K562 (cell line): ENCODE results near the gene HDLBP. TPM values are rescaled to one million over a fixed set of nuclear protein-coding genes. Genes with fewer than 3 reads are reported as not detected.
A peak's percentile ranks its signal among the peaks of the same experiment; 100 is the strongest.

ENCODE experiments used
- ARID3A ChIP-seq: IDR thresholded peaks from 2 replicates; pipeline ENCODE4 v1.6.1; 2012; ENCODE audit warnings: low read depth, low read length, improper control_type of control experiment, borderline replicate concordance
- CHCHD3 ChIP-seq: fragments of 250-450 bp; sonication (Bioruptor Pico); IDR thresholded peaks from 2 replicates; pipeline ENCODE4 v2.1.2; 2022; ENCODE audit warnings: mild to moderate bottlenecking
- E2F6 ChIP-seq, 2 experiments: IDR thresholded peaks; 2 replicates each; pipeline ENCODE4 v1.6.1; 2011; ENCODE audit warnings: borderline replicate concordance in 1 of 2, control low read depth in 1 of 2, low read depth in 1 of 2, low read length in 1 of 2, mild to moderate bottlenecking in 1 of 2, mixed read lengths in 1 of 2, moderate library complexity in 1 of 2; ENCODE audit not compliant: insufficient read depth in 1 of 2, insufficient read length in 1 of 2, poor library complexity in 1 of 2, severe bottlenecking in 1 of 2; ENCODE audit errors: extremely low read depth in 1 of 2
- FOXM1 ChIP-seq, 2 experiments: fragments of 450-650 bp in 1 of 2; sonication (generic) in 1 of 2; formaldehyde crosslinking in 1 of 2; IDR thresholded peaks; 2 replicates each; pipeline versions ENCODE4 v1.6.1 to v1.9.0; 2017 to 2022; ENCODE audit warnings: low read depth in 2 of 2, mild to moderate bottlenecking in 2 of 2, missing genetic modification reagents in 1 of 2, moderate library complexity in 1 of 2
- MAFK ChIP-seq: IDR thresholded peaks from 2 replicates; pipeline ENCODE4 v1.6.1; 2011; ENCODE audit warnings: low read length, improper control_type of control experiment
- MAZ ChIP-seq, 2 experiments: fragments of 450-650 bp in 1 of 2; sonication (generic) in 1 of 2; formaldehyde crosslinking; IDR thresholded peaks in 1 of 2; conservative IDR thresholded peaks in 1 of 2; 2 replicates each; pipeline versions ENCODE4 v1.4.0 to v1.5.0; 2020; ENCODE audit warnings: mild to moderate bottlenecking in 1 of 2, missing genetic modification reagents in 1 of 2
- MEIS2 ChIP-seq: fragments of 450-650 bp; IDR thresholded peaks from 2 replicates; pipeline ENCODE4 v1.6.1; 2014; ENCODE audit warnings: mild to moderate bottlenecking; ENCODE audit not compliant: partially characterized antibody
- NFRKB ChIP-seq: fragments of 450-650 bp; IDR thresholded peaks from 2 replicates; pipeline ENCODE4 v1.6.1; 2016; ENCODE audit warnings: low read depth
- PHB ChIP-seq: fragments of 250-450 bp; sonication (Bioruptor Pico); IDR thresholded peaks from 2 replicates; pipeline ENCODE4 v1.5.0; 2021
- PYGO2 ChIP-seq: fragments of 450-650 bp; IDR thresholded peaks from 2 replicates; pipeline ENCODE4 v1.6.1; 2016; ENCODE audit warnings: mild to moderate bottlenecking, missing genetic modification characterization, moderate library complexity, missing compliant biosample characterization
- RBFOX2 ChIP-seq: fragments of 200-400 bp; formaldehyde crosslinking; IDR thresholded peaks from 2 replicates; pipeline ENCODE4 v1.6.1; 2017; ENCODE audit warnings: low read depth, mild to moderate bottlenecking, low read length, moderate library complexity
- THAP12 ChIP-seq: fragments of 250-450 bp; sonication (Bioruptor Pico); IDR thresholded peaks from 2 replicates; pipeline ENCODE4 v1.9.0; 2021; ENCODE audit warnings: mild to moderate bottlenecking, inconsistent platforms
- TRIM25 ChIP-seq: fragments of 450-650 bp; IDR thresholded peaks from 2 replicates; pipeline ENCODE4 v1.7.0; 2016; ENCODE audit warnings: borderline replicate concordance
- ZBTB7A ChIP-seq: IDR thresholded peaks from 2 replicates; pipeline ENCODE4 v1.6.1; 2011; ENCODE audit warnings: low read depth, mild to moderate bottlenecking, low read length, moderate library complexity, borderline replicate concordance; ENCODE audit not compliant: control insufficient read depth
- ZNF282 ChIP-seq: sonication (generic); formaldehyde crosslinking; IDR thresholded peaks from 2 replicates; pipeline ENCODE4 v1.8.1; 2023; ENCODE audit warnings: missing genetic modification reagents
- polyA plus RNA-seq, 8 experiments: library from polyadenylated mRNA; depleted of rRNA in 4 of 8; stranded (reverse) in 5 of 8; unstranded in 3 of 8; fragments of >200 nt; fragmentation: Nextera tagmentation in 2 of 8; fragmentation: Illumina TruSeq in 1 of 8; extraction: Ambion mirVana in 2 of 8; extraction: Trizol in 1 of 8; gene quantifications; 2 replicates each; pipeline versions ENCODE4 v1.2.1 to v1.2.3, GENCODE V29; 2011 to 2014; ENCODE audit warnings: inconsistent platforms in 1 of 8, missing spikeins in 1 of 8
- total RNA-seq, 7 experiments: library from RNA; depleted of rRNA in 6 of 7; stranded (reverse); fragments of >200 nt in 6 of 7; fragmentation: Illumina TruSeq in 2 of 7; extraction: Trizol in 2 of 7; gene quantifications; 2 replicates each; pipeline versions ENCODE4 v1.2.1 to v1.2.3, GENCODE V29; 2011 to 2021; ENCODE audit warnings: low replicate concordance in 1 of 7

Gene HDLBP
- total and polyA plus RNA-seq, 9 of the 15 experiments (the other 6 are each of a cell fraction or from before 2014, with no cell fraction given): 24.4 to 378 (median 146) TPM

GRCh38 chr2:241217320-241218031, 98.0 kb downstream of the HDLBP start (continued):
- TF ChIP-seq FOXM1 (IDR thresholded peaks at IDR 0.05; ENCODE audit: low read depth) (no peak), FOXM1 (CRISPR knock-in tag; IDR thresholded peaks at IDR 0.05; ENCODE audit: low read depth) (no peak), TRIM25 (no peak), MEIS2 (no peak), CHCHD3 (CRISPR knock-in tag) (no peak), NFRKB (no peak), ZBTB7A (peak; percentile 27; the same call in 1 of the 2 replicates), RBFOX2 (peak; percentile 55; the same call in 1 of the 2 replicates), THAP12 (CRISPR knock-in tag) (no peak), E2F6 (IDR thresholded peaks at IDR 0.05; ENCODE audit: borderline replicate concordance in 1 of 2, extremely low read depth in 1 of 2, insufficient read depth in 1 of 2, insufficient read length in 1 of 2, low read depth in 1 of 2, low read length in 1 of 2, poor library complexity in 1 of 2, severe bottlenecking in 1 of 2) (peak; percentile 47 to 56), PYGO2 (tag) (no peak), ZNF282 (CRISPR knock-in tag) (no peak), MAFK (no peak), MAZ (CRISPR knock-in tag; conservative IDR thresholded peaks at IDR 0.05 in 1 of 2, IDR thresholded peaks at IDR 0.05 in 1 of 2) (peak; percentile 45 to 60; a peak in 3 of 4 replicates), ARID3A (no peak), PHB (CRISPR knock-in tag) (no peak)
